Stromal cell of bone marrow (primary cell): Measurements from ENCODE around the gene SLC48A1.
"Not testable (repeated sequence)": the region's sequence is repeated elsewhere in the genome, so short reads cannot be mapped to it uniquely, and the experiment has no call there.

Source experiments
- DNase-seq: peaks from one replicate; pipeline ENCODE4 v3.0.0-alpha.2; 2012; ENCODE audit warnings: low read depth

SLC48A1 gene

GRCh38 chr12:47812797-47813510 is 39.9 kb downstream of the SLC48A1 start:
- peak; percentile 81 for DNase-seq

- DNase-seq = no peak
Observed at GRCh38 chr12:47813511-47814196, 40.6 kb downstream of the SLC48A1 start.

- no peak for DNase-seq
Observed at GRCh38 chr12:47814539-47815170, 41.6 kb downstream of the SLC48A1 start.

- DNase-seq = not testable (repeated sequence)
Observed at GRCh38 chr12:47815447-47815846, 42.4 kb downstream of the SLC48A1 start.

GRCh38 chr12:47816403-47817271 is 43.6 kb downstream of the SLC48A1 start:
- no peak for DNase-seq

GRCh38 chr12:47817272-47818006 is 44.4 kb downstream of the SLC48A1 start:
- DNase-seq = no peak

- DNase-seq = no peak
Observed at GRCh38 chr12:47818007-47818376, 45.0 kb downstream of the SLC48A1 start.

- no peak for DNase-seq
Observed at GRCh38 chr12:47818467-47819137, 45.6 kb downstream of the SLC48A1 start.

GRCh38 chr12:47819138-47819895 is 46.3 kb downstream of the SLC48A1 start:
- no peak for DNase-seq

GRCh38 chr12:47819896-47820630 is 47.0 kb downstream of the SLC48A1 start, which contains the start of gene HDAC7:
TSS of gene HDAC7 (minus strand) at chr12:47819903. CDS start at chr12:47819785, 118 bp downstream.
- DNase-seq = peak; percentile 67

- DNase-seq = peak; percentile 95
Observed at GRCh38 chr12:47820631-47821345, 47.8 kb downstream of the SLC48A1 start.

GRCh38 chr12:47821346-47821706 is 48.3 kb downstream of the SLC48A1 start:
- no peak for DNase-seq

- no peak for DNase-seq
Observed at GRCh38 chr12:47822401-47822800, 49.4 kb downstream of the SLC48A1 start.

- no peak for DNase-seq
Observed at GRCh38 chr12:47822863-47823262, 49.8 kb downstream of the SLC48A1 start.

- DNase-seq = no peak
Observed at GRCh38 chr12:47823422-47824086, 50.5 kb downstream of the SLC48A1 start.

GRCh38 chr12:47824198-47824597 is 51.2 kb downstream of the SLC48A1 start:
- no peak for DNase-seq

GRCh38 chr12:47824635-47825034 is 51.6 kb downstream of the SLC48A1 start:
- DNase-seq = no peak

GRCh38 chr12:47825173-47825639 is 52.2 kb downstream of the SLC48A1 start:
- no peak for DNase-seq
